Right atrium auricular region (tissue), 2 donors: ENCODE data around the gene PPFIA1. TPM values are rescaled to one million over a fixed set of nuclear protein-coding genes. Genes with fewer than 3 reads are reported as not detected.

Experiments
- DNase-seq: peaks from one replicate; pipeline ENCODE4 v3.0.0-alpha.2; 2019; ENCODE audit warnings: low spot score
- H3K27ac ChIP-seq, 2 donors: fragments of 200-600 bp; sonication (generic); 1 replicate in 1 of 2; 2 replicates in 1 of 2; pipeline ENCODE4 v1.5.1; 2016 to 2019
- H3K27me3 ChIP-seq, 2 donors: fragments of 200-600 bp; sonication (generic); one replicate each; pipeline versions ENCODE4 v1.5.1 to v1.6.0; 2017 to 2019
- H3K36me3 ChIP-seq: fragments of 200-600 bp; sonication (generic); one replicate; pipeline ENCODE4 v1.5.1; 2016
- H3K4me1 ChIP-seq, 2 donors: fragments of 200-600 bp; sonication (generic); one replicate each; pipeline versions ENCODE4 v1.5.1 to v1.6.0; 2017 to 2019
- H3K4me3 ChIP-seq, 2 donors: fragments of 200-600 bp; sonication (generic); 1 replicate in 1 of 2; 2 replicates in 1 of 2; pipeline ENCODE4 v1.5.1; 2017 to 2019; ENCODE audit warnings: mild to moderate bottlenecking in 1 of 2, moderate library complexity in 1 of 2
- H3K9me3 ChIP-seq, 2 donors: fragments of 200-600 bp; sonication (generic); one replicate each; pipeline ENCODE4 v1.5.1; 2019
- total RNA-seq, 2 donors: library from RNA; depleted of rRNA; stranded (reverse); fragments of >200 nt; gene quantifications; one replicate each; pipeline ENCODE4 v1.1.0, GENCODE V29; 2016
- TF ChIP-seq, protein P1 (sequence below), 2 donors: fragments of 200-600 bp; sonication (generic); IDR thresholded peaks; one replicate each; pipeline ENCODE4 v1.5.1; 2019; ENCODE audit warnings: antibody characterized with exemption in 2 of 2

Gene PPFIA1
- total RNA-seq, 2 donors from 2014 or later: 28.7 to 45.9 TPM

GRCh38 chr11:70341881-70342429 lies 71.5 kb downstream of the PPFIA1 start:
- TF ChIP-seq, protein P1, sequence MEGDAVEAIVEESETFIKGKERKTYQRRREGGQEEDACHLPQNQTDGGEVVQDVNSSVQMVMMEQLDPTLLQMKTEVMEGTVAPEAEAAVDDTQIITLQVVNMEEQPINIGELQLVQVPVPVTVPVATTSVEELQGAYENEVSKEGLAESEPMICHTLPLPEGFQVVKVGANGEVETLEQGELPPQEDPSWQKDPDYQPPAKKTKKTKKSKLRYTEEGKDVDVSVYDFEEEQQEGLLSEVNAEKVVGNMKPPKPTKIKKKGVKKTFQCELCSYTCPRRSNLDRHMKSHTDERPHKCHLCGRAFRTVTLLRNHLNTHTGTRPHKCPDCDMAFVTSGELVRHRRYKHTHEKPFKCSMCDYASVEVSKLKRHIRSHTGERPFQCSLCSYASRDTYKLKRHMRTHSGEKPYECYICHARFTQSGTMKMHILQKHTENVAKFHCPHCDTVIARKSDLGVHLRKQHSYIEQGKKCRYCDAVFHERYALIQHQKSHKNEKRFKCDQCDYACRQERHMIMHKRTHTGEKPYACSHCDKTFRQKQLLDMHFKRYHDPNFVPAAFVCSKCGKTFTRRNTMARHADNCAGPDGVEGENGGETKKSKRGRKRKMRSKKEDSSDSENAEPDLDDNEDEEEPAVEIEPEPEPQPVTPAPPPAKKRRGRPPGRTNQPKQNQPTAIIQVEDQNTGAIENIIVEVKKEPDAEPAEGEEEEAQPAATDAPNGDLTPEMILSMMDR (IDR thresholded peaks at IDR 0.05): no peak
- no peaks in the 10 kb centered on the region for H3K4me1 ChIP-seq
- DNase-seq: no peak
- H3K36me3 ChIP-seq: peaks cover 60% of the 10 kb centered on the region
- H3K4me3 ChIP-seq: no peak overlapping the region
- no peak overlapping the region for H3K27ac ChIP-seq
- no peaks in the 10 kb centered on the region for H3K9me3 ChIP-seq
- no peaks in the 10 kb centered on the region for H3K27me3 ChIP-seq

DNA sequence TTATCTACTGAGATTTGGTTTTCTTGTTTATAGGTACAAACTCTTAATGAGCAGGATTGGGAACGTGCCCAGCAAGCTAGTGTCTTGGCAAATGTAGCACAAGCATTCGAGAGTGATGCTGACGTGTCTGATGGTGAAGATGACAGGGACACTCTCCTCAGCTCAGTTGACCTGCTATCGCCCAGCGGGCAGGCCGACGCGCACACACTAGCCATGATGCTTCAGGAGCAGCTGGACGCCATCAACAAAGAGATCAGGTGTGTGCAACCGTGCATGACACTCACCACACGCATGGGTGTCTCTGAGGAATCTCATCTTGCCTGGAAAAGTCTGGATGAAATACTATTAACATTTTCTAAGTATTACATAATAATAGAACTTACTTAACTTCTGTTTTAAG lies 73.1 kb downstream of the PPFIA1 start:
- no peak overlapping the region for H3K4me3 ChIP-seq
- H3K27ac ChIP-seq: no peak overlapping the region
- TF ChIP-seq, protein P1 (IDR thresholded peaks at IDR 0.05): no peak
- H3K9me3 ChIP-seq: no peaks in the 10 kb centered on the region
- no peak for DNase-seq
- H3K27me3 ChIP-seq: no peaks in the 10 kb centered on the region
- peaks cover 57% of the 10 kb centered on the region for H3K36me3 ChIP-seq
- H3K4me1 ChIP-seq: no peaks in the 10 kb centered on the region

DNA sequence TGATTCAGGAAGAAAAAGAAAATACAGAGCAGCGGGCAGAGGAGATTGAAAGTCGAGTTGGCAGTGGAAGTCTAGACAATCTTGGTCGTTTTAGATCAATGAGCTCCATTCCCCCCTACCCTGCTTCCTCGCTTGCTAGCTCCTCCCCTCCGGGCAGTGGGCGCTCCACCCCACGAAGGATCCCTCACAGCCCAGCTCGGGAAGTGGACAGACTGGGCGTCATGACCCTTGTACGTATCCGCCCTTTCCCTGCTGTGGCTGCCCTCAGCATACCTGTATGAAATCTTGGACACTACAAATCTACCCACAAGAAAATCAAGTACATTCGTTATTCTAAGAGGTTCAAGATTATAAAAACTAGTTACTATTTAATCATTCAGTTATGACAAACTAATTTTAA lies 77.7 kb downstream of the PPFIA1 start:
- no peak for DNase-seq
- Histone ChIP-seq H3K4me3 (no peak overlapping the region), H3K27ac (no peak overlapping the region), H3K27me3 (no peaks in the 10 kb centered on the region), H3K9me3 (no peaks in the 10 kb centered on the region), H3K4me1 (no peaks in the 10 kb centered on the region), H3K36me3 (peaks cover 42% of the 10 kb centered on the region)
- TF ChIP-seq, protein P1 (IDR thresholded peaks at IDR 0.05): no peak

- H3K36me3 ChIP-seq: peaks cover 38% of the 10 kb centered on the region
Observed at GRCh38 chr11:70348608-70349007, 78.1 kb downstream of the PPFIA1 start.

DNA sequence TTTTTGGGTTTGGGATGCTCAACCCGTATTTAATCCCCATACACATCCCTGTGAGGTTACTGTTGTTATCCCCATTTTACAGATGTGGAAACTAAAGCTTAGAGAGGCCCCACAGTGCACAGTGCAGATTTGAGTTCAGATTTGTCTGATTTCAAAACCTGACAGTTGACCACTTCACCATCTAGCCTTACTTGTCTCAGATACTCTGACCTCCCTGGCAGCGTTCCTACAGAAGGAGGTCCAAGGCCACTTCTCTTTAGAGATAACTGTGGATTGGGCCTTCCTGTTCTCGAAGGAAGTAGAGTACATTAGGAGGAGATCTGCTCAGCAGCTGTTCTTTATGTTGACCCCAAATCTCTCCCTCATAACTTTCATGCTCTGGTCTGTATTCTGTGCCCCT lies 81.2 kb downstream of the PPFIA1 start:
- Histone ChIP-seq H3K27me3 (no peaks in the 10 kb centered on the region), H3K4me3 (no peak overlapping the region), H3K4me1 (no peaks in the 10 kb centered on the region), H3K9me3 (no peaks in the 10 kb centered on the region), H3K36me3 (peaks cover 52% of the 10 kb centered on the region), H3K27ac (no peak overlapping the region)
- no peak for DNase-seq
- TF ChIP-seq, protein P1 (IDR thresholded peaks at IDR 0.05): no peak

More at GRCh38 chr11:70348608-70349007, 78.1 kb downstream of the PPFIA1 start:
- H3K27me3 ChIP-seq: no peaks in the 10 kb centered on the region
- TF ChIP-seq, protein P1 (IDR thresholded peaks at IDR 0.05): no peak
- H3K4me3 ChIP-seq: no peak overlapping the region
- no peaks in the 10 kb centered on the region for H3K4me1 ChIP-seq
- H3K27ac ChIP-seq: no peak overlapping the region
- H3K9me3 ChIP-seq: no peaks in the 10 kb centered on the region
- DNase-seq: no peak

DNA sequence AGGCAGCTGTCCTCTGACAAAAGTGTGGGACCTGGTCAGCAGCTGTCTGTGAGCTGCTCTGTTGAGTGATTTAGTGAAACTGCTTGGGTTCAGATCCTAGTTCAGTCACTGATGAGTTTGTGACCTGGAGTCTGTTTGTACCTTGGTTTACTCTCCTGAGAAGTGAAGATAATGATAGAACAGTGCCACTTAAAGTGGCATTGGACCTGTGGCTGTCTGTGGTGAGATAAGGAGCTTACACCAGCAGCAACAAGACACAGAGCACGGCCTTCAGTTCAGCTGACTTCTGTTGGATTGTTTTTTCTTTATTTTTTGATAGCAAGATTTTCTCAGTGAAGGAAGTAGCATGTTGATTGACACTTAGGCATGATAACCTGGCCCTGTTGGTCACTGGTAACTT lies 81.6 kb downstream of the PPFIA1 start:
- Histone ChIP-seq H3K9me3 (no peaks in the 10 kb centered on the region), H3K4me1 (no peaks in the 10 kb centered on the region), H3K27me3 (no peaks in the 10 kb centered on the region), H3K27ac (no peak overlapping the region), H3K4me3 (no peak overlapping the region), H3K36me3 (peaks cover 54% of the 10 kb centered on the region)
- TF ChIP-seq, protein P1 (IDR thresholded peaks at IDR 0.05): no peak
- DNase-seq: no peak
